AG04449 (cell line): ENCODE data around the gene RCL1.

Experiments
- CTCF ChIA-PET: fragments of 350-600 bp; formaldehyde crosslinking; extraction: SDS; loops from one replicate; lab custom pipeline; 2021; ENCODE audit warnings: antibody characterized with exemption; lab: Yijun Ruan, JAX
- POLR2A ChIA-PET: fragments of 400-600, 350-600 bp; formaldehyde crosslinking; extraction: SDS; loops from one replicate; lab custom pipeline; 2020; ENCODE audit warnings: antibody characterized with exemption, inconsistent platforms; lab: Yijun Ruan, JAX
- DNase-seq: peaks from one replicate; pipeline ENCODE4 v3.0.0-alpha.2; 2010; ENCODE audit warnings: low read depth, low spot score
- H3K4me3 ChIP-seq: 2 replicates; pipeline ENCODE4 v1.5.1; 2011; ENCODE audit warnings: low read depth, mild to moderate bottlenecking, control low read depth, low read length
- TF ChIP-seq, protein P1 (sequence below): IDR thresholded peaks from one replicate; pipeline ENCODE4 v1.5.1; 2011; ENCODE audit warnings: mild to moderate bottlenecking, moderate library complexity, low read length, control low read depth, inconsistent platforms; ENCODE audit not compliant: insufficient read depth; ENCODE audit errors: missing control alignments

Gene RCL1

DNA sequence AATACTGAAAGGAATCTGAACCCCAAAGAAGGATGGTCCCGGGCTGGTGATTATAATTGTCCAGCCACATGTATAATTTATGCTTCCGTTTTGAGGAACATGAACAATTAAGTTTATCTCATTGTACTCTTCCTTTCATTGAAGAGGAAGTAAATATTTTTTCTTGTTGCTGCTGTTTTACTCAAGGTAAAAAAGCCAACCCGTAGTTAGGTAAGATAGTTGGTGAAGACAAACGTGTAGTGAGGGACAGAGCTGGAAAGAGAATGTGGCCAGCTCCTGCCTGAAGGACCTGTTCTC lies 5.1 kb downstream of the RCL1 start:
- ChIA-PET POLR2A (no interaction called here), CTCF (interaction anchor here (0.8 to 3.7 kb wide), 14 partner anchors 11 to 190 kb away, joined by 3 to 27 read pairs (median 5); no protein-coding TSS in a partner anchor)
- no peak for DNase-seq
- TF ChIP-seq, protein P1, sequence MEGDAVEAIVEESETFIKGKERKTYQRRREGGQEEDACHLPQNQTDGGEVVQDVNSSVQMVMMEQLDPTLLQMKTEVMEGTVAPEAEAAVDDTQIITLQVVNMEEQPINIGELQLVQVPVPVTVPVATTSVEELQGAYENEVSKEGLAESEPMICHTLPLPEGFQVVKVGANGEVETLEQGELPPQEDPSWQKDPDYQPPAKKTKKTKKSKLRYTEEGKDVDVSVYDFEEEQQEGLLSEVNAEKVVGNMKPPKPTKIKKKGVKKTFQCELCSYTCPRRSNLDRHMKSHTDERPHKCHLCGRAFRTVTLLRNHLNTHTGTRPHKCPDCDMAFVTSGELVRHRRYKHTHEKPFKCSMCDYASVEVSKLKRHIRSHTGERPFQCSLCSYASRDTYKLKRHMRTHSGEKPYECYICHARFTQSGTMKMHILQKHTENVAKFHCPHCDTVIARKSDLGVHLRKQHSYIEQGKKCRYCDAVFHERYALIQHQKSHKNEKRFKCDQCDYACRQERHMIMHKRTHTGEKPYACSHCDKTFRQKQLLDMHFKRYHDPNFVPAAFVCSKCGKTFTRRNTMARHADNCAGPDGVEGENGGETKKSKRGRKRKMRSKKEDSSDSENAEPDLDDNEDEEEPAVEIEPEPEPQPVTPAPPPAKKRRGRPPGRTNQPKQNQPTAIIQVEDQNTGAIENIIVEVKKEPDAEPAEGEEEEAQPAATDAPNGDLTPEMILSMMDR, result no peak
- H3K4me3 ChIP-seq, result no peak overlapping the region

DNA sequence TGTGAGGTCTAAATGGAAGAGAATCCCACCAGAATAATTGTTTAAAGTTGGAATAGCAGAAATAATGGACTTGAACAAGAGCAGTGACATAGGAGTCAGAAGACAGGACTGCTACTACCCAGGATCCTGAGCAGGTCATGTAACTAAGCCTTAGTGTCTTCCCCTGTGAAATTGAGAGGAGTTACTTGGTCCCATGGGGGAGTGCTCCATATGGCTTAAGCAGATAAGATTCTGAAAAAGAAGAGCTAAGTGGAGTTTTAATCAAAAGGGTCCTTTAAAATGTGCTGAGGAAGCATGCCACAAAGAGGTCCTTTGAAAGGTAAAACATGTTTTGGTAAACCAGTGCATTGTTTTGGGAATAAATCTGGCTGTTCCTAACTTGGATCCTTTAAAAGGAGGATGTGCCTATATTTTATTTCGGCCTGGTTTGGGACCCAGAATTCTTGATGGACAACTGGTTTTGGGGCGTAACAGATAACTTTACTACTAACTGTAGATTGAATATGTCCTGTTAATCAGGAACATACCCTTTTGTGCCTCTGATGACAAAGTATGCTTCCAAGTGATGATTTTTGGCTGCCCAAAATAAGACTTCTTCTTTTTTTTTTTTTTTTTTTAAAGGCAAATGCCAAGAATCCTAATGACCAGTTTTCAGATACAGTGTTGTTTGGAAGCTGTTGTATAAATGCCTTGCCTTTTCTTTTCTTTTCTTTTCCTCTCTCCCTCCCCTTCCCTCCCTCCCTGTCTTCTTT lies 5.7 kb downstream of the RCL1 start:
- DNase-seq, result no peak
- H3K4me3 ChIP-seq, result no peak overlapping the region
- ChIA-PET CTCF (interaction anchor here (0.8 to 3.7 kb wide), 11 partner anchors 10 to 49 kb away, joined by 3 to 27 read pairs (median 5); no protein-coding TSS in a partner anchor), POLR2A (no interaction called here)
- TF ChIP-seq, protein P1, result no peak

- ChIA-PET CTCF (interaction anchor here (3.7 kb wide), 1 partner anchor 13 kb away, joined by 27 read pairs; no protein-coding TSS in a partner anchor), POLR2A (no interaction called here)
- no peak for DNase-seq
- no peak overlapping the region for H3K4me3 ChIP-seq
- TF ChIP-seq, protein P1, result no peak
Measured at GRCh38 chr9:4799033-4799430, 6.3 kb downstream of the RCL1 start.

- no peak overlapping the region for H3K4me3 ChIP-seq
- no peak for DNase-seq
- TF ChIP-seq, protein P1, result no peak
- ChIA-PET CTCF (no interaction called here), POLR2A (no interaction called here)
Measured at GRCh38 chr9:4799775-4800174, 7.0 kb downstream of the RCL1 start.

DNA sequence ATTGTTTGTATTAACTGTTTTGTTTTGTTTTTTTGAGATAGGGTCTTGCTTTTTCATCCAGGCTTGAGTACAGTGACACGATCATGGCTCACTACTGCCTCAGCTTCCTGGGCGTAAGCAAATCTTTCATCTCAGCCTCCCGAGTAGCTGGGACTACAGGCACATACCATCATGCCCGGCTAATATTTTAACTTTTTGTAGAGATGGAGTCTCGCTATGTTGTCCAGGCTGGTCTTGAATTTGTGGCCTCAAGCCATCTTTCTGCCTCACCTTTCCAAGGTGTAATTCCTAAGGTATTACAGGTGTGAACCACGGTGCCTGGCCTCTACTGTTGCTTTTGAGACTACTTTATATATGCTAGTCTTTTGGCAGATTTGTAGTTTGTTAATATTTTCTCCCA lies 8.4 kb downstream of the RCL1 start:
- DNase-seq, result no peak
- TF ChIP-seq, protein P1, result no peak
- no peak overlapping the region for H3K4me3 ChIP-seq
- POLR2A ChIA-PET, result interaction anchor here (0.7 kb wide), 1 partner anchor 18 kb away, joined by 3 read pairs; no protein-coding TSS in a partner anchor
- CTCF ChIA-PET, result interaction anchor here (1.7 kb wide), 1 partner anchor 8 kb away, joined by 6 read pairs; no protein-coding TSS in a partner anchor

- ChIA-PET POLR2A (no interaction called here), CTCF (interaction anchor here (0.9 kb wide), 1 partner anchor 48 kb away, joined by 3 read pairs; no protein-coding TSS in a partner anchor)
- DNase-seq, result no peak
- TF ChIP-seq, protein P1, result no peak
- H3K4me3 ChIP-seq, result no peak overlapping the region
Measured at GRCh38 chr9:4803670-4804530, 11.2 kb downstream of the RCL1 start.
